HG03571 (cell line): ENCODE data around the gene RAB26.
"Not testable (repeated sequence)": the region's sequence is repeated elsewhere in the genome, so short reads cannot be mapped to it uniquely, and the experiment has no call there.

Experiments
- ATAC-seq: cut with Tn5 transposase; IDR thresholded peaks from one replicate; pipeline ENCODE4 v1.9.1; 2021; ENCODE audit not compliant: unreplicated experiment

The RAB26 gene

DNA sequence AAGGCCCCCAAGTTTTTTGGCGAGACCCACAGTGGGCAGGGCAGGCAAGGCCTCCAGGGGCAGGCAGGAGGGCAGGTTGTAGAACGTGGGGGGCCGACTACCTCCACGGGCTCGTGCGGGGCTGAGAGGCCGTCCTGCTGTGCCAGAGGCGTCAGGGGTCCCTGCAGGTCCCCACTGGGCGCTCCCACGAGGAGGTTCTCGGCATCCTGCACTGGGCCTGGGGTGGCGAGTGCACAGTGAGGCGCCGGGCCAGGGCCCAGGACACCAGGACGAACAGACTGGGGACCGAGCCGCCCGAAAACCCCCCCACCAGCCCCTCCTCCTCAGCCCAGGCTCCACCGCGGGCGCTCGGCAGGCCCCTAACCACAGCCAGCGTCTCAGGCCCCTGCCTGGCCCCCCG lies 32.0 kb upstream of the RAB26 start:
- not testable (repeated sequence) for ATAC-seq

DNA sequence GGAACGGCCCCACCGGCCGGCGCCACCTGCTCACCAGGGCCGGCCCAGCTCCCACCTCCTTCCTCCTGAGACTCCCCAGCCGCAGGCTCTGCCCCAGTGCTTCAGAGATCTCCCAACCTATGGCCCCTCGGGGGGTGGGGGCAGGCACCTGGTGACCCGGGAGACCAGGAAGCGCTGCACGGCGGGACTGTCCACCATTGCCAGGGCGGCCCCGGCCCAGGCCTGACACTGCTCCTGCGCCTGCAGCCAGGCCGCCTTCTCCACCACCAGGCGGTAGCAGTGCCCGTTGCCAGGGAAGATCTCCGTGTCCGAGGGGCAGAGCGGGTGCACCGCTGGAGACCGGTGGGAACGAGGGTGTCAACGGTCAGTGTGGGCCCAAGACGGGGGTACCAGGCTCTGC lies 31.1 kb upstream of the RAB26 start:
- not testable (repeated sequence) for ATAC-seq

DNA sequence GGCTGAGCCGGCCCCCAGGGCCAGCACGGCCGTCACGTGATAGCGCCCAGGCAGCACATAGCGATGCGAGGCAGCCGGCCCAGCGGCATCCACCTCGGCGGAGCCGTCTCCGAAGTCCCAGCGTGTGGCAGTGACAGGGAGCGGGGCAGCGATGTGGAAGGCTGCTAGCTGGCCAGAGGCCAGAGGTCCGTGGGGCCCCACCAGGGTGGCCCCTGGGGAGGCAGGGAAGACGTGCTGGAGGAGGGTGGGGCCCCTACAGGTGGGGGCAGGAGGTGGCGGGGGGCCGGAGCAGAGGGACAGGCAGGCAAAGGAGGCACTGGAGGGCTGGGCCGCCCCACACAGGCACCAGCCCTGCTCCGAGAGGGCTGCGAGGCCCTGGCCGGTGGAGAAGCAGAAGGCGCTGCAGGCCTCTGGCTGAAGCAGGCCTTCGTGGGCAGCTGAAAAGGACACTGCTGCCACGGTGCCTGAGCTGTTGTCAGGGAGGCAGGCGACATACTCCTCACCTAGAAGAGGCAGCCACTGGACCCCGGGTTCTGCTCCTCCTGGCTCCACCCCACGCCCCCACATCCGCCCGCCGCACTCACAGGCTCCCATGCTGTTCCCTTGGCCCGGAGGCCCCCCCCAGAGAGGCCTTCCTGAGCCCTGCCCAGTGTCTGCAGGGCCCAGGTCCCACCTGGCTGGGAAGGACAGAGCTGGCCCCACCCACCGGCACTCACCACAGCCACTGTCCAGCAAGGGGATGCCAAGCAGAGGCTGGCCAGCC lies 30.3 kb upstream of the RAB26 start:
- ATAC-seq: not testable (repeated sequence)

DNA sequence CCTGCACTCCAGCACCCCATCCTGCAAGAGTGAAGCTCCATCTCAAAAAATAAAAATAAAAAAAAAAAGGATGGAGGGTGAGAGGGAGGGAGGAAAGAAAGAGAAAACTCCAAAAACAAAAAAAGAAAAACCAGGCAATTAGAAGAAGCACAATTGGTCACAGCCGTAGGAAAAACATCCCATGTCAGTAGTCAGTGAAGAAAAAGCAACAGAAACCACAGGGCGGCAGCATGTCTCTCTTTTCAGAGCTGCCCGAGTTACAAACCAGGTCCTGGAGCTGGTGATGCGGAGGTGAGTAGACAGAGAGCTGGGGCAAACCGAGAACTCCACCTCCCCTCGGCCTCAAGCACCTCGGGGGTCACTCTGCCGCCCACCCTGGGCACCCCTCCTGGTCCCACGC lies 27.1 kb upstream of the RAB26 start:
- ATAC-seq: not testable (repeated sequence)

DNA sequence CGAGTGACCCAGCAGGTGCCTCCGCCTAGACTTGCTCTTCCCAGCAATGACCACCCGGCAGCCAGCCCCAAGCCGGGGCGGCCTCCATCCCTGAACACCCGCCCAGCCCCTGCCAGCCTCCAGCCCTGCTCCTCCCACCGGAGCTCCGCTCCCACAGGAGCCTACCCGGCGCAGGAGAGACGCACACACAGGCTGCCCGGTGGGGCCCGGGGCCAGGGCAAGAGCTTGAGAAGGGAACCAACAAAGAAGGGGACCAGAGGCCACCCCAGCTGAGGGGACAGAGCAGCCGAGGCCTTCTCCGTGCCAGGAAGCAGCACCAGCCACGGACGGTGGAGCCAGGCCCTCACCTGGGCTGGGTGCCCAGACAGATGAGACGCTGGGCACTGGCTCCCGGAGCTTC lies 26.6 kb upstream of the RAB26 start:
- ATAC-seq: no peak

DNA sequence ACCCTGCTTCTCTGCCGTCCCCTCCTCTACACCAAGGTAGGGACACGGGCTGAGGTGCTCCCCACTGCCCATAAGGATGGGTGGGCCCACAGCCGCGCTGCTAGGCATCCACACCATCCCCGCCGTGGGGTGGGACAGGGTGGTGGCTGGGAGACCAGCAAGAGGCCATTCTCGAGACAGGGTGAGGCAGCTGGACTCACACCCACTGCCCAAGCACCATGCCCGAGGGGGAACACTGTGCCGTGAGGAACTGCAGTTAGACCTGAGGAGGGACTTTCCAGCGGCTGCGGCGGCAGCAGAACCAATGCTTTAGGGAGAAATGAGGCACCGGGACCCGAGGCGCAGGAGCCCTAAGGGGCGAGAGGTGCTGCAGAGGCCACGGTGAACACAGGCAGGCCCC lies 26.0 kb upstream of the RAB26 start:
- ATAC-seq: no peak

DNA sequence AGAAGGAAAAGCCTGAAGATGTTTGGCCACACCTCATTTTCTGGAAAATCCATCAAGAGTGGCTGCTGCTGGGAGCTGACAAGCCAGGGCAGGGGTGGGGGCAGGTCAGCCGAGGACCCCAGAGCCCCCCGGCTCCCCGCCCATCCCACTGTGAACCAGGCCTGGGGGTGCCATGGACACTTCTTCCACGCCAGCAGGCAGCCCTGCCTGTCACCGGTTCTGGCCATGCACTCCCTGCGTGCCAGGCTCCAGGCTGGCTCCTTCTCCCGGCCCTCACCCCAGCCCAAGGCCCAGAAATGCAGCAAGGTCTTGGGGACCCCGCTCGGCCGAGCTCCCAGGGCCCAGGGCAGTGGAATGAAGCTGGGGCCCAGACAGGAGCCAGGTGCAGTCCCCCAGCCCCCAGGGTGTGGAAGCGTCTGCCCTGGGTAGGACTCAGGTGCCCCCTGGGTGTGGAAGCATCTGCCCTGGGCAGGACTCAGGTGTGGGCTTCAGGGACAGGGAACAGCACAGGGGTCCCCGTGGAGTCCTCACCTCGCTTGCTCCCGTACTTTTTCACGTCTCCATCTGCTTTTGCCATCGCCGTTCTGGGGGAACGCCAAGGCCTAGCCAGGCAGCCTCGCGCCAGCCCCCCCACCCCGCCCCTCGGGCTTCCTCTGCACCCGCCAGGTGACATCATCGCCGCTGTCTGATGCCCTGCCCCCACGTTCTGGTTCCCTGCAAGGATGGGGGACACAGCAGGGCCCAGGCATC lies 25.3 kb upstream of the RAB26 start:
- not testable (repeated sequence) for ATAC-seq

DNA sequence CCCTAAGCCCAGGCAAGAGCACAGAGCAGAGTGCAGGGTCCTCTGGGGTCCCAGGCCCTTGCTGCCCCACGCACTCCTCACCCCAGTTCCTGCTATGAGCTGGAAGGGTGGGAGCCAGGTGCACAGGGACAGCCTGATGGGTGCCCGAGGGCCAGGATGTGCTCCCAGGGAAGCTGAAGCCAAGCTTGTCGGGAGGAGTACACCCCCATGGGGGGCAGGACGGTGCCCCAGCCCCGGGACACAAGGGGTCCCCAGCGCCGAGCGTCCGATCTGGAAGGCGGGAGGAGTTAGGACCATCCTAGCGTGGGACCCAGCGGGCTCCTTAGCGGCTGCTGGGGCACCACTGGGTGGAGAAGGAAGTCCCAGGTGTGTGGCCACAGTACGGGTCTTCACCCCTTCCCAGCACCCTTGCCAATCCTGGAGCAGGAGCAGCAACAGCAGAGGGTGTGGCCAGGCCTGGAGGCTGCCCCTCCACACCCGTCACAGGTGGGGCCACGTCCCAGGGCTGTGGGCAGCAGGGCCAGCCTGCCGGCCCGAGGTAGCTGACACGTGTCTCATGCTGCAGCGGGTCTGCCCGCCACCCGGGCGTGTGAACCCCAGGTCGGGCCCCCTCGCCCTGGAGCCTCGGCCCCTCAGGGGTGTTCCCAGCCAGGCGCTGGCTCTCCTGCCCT lies 24.6 kb upstream of the RAB26 start:
- ATAC-seq: not testable (repeated sequence)

DNA sequence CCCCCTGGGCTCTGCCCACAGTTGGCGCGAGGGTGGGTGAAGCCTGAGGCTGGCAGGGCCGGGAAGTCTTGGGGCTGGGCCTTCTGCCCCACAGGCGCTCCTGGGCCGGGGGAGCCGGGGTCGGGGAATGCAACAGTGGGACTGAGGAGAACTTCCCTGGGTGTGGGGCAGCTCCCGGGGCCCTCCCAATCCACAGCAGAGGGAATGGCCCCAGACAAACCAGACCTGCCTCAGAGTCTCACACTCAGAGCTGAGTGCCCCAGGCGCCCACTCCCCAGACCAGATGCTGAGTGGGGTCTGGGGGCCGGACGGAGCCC lies 24.1 kb upstream of the RAB26 start:
- ATAC-seq: not testable (repeated sequence)

DNA sequence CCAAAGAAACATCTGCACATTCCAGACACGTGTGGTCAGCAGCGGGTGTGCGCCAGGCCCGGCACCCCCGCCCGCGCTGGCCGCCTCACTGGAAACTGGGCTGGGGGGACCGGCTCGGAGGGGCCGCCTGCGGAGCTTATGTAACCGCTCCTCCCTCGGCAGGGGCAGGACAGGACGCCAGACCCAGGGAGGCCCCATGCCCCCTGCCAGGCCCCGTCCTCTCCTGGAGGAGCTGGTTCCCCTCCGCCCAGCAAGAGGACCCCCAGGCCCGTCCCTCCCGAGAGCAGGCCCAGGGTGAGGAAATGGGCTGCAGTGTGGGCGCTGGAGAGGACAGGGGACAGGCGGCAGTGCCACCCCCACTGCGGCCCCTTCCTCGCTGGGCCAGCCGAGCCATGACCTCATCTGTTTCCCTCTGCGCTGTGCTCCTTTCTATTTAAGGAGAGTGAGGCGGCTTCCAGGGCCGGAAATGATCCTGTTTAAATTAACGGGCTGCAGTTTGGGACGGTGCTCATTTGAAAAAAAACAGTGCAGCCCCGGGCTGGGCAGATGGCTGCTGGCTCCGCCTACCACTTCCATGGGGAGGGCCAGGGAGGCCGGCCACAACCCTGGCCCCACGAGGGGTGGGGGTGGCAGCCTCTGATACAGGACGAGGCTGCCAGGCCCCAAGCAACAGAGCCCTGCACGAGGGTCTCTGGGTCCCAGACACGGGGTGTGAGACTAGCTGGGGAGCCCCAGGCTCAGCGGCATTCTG lies 23.6 kb upstream of the RAB26 start:
- ATAC-seq: not testable (repeated sequence)

DNA sequence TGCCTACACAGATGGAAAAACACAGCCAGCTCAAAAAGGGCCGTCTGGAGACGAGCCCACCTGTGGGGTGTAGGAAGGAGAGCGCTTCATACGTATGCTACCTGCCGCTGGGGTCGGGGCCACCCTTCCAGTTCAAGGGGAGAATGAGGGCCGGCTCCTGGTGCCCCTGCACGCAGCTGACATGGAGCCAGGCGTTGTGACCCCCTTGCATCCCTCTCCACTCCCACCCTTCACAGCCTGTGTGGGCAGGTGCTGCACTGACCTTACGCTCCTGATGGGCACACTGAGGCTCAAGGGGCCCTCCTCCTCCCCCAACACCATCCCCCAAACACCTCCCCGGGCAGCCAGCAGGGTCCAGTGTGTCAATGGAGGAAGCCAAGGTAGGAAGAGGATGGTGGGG lies 22.8 kb upstream of the RAB26 start:
- not testable (repeated sequence) for ATAC-seq

DNA sequence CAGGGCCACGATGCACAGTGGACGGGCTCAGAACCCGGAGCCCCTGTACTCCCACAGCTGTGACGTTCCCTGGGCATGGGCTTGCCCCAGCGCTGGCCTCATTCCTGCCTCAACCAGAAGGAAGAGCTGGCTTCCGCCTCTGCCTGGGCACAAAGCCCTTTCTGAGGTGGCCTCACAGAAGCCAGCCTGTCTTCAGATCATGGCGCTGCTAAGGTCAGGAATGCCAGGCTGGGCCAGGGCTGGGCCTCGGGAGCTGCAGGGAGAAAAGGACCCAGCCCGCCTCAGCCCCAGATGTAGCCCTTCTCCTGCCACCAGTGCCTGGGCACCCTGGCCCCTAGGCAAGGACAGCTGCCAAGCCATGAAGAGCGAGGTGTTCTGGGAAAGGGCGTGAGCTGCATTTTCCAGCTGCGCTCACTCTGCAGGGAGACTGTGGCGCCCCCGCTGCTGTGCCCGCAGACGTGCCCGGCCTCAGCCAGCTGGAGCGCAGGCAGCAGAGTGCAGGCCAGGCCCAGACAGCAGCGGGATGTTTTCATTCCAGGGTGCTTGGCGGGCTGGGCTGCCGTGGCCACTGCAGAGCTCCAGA lies 22.2 kb upstream of the RAB26 start:
- ATAC-seq: not testable (repeated sequence)

DNA sequence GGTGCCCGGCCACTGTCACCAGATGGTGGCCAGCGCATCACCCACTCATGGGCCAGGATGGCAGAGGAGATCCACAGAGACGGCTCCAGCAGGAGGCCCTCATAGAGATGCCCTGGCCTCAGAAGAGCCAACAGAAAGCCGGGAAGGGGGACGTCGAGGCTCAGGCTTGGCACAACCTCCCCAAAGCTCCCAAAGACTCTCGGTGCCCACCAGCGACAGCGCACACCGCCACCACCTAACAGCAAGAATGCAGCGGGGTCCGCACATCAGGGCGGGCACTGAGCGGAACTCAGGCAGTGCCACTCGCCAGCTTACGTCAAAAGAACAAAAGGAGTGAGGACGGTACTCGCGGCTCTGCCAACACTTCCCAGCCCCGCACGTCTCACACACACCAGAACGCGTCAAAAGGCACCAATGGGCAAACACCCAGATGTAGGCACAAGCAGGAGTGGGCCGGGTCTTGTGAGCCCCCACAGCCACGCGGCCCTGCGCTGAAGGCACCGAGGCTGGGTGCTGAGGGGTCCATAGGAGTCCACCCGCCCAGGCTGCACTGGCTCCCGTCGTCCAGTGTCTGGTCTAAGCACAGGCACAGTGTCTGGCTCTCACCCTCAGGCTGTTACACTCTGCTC lies 21.4 kb upstream of the RAB26 start:
- ATAC-seq: not testable (repeated sequence)

DNA sequence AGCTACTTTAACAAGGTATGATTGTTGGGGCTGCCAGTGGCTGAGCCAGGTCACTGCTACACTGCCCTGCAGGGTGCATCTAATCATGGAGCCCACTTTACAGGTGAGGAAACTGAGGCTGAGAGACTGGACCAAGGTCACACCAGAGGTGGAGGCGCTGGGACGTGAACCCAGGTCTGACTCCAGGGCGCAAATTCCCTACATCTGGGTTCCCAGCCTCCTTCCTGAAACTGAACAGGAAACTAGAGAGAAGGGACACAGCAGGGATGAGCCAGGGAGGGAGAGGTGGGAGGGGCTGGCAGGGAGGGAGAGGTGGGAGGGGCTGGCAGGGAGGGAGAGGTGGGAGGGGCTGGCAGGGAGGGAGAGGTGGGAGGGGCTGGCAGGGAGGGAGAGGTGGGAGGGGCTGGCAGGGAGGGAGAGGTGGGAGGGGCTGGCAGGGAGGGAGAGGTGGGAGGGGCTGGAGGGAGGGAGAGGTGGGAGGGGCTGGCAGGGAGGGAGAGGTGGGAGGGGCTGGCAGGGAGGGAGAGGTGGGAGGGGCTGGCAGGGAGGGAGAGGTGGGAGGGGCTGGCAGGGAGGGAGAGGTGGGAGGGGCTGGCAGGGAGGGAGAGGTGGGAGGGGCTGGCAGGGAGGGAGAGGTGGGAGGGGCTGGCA lies 20.7 kb upstream of the RAB26 start:
- not testable (repeated sequence) for ATAC-seq

DNA sequence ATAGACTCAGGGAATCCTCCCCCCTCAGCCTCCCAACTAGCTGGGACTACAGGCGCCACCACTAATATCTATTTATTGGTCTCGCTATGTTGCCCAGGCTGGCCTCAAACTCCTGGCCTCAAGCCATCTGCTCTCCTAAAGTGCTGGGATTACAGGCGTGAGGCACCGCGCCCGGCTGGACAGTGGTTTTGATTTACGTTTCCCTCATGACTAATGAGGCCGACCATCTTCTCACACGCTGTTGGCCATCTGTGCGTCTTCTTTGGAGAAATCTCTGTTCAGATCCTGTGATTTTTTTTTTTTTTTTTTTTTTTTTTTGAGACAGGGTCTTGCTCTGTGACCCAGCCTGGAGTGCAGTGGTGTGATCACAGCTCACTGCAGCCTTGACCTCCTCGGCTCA lies 19.2 kb upstream of the RAB26 start:
- ATAC-seq: not testable (repeated sequence)

DNA sequence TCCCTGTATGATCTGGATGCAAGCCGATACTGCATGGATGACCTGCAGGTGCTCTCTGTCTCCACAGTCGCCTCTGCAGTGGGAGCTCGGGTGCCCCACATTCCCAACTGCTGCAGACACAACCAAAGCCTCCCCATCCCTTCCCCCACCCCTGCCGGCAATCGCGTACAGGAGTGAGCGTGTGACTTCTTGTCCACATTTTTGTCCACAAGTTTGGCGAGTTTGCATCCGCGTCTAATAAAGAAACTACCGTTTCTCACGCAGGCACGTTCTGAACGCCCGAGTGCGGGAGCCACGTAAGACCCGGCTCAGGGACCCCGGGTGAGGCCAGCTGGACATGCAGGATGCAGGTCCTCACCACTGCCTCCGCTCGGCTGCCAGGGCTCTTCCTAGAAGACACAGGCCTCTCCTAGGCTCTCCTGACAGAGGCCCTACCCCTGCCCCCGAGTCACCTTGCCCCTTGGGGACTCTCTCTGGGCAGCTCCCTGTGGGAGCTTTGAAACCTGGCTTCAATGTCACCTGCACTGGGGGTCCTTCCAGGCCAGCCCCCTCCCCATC lies 18.5 kb upstream of the RAB26 start:
- ATAC-seq: not testable (repeated sequence)

DNA sequence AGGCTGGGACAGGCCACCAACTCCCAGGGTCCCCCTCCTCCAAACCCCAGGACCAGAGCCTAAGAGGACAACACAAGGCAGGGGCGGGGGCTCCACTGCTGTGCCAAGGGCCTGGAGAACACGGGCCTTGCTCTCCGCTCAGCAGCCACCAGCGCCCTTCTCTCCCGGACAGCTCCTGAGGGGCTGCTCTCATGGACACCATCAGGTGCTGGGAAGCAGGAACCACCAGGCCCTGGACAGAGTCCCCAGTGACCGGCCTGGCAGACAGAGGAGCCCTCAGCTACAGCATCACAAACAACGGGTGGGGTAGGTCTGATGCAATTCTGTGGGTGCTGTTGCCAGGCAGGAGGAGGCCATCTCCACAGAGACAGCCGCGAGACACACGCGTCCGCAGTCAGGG lies 14.6 kb upstream of the RAB26 start:
- ATAC-seq: not testable (repeated sequence)

DNA sequence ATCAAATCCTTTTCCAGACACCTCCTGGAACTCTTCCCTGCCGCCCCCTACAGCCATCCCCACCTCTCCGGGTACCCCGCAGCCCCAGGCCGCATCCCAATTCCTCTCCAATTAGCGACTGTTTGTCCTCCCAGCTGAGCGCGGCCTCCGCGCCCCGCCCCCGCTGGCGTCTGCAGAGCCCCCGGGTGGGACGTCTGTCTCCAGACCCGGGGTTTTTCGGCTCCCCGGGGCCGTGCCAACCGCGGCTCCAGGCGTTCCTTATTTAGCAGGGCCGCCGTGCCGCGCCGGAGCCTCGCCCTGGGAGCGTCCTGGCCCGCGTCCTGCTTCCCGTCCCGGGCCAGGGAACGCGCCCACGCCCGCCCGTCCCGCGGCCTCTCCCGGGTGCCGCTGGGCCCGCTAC lies 13.4 kb upstream of the RAB26 start:
- not testable (repeated sequence) for ATAC-seq

DNA sequence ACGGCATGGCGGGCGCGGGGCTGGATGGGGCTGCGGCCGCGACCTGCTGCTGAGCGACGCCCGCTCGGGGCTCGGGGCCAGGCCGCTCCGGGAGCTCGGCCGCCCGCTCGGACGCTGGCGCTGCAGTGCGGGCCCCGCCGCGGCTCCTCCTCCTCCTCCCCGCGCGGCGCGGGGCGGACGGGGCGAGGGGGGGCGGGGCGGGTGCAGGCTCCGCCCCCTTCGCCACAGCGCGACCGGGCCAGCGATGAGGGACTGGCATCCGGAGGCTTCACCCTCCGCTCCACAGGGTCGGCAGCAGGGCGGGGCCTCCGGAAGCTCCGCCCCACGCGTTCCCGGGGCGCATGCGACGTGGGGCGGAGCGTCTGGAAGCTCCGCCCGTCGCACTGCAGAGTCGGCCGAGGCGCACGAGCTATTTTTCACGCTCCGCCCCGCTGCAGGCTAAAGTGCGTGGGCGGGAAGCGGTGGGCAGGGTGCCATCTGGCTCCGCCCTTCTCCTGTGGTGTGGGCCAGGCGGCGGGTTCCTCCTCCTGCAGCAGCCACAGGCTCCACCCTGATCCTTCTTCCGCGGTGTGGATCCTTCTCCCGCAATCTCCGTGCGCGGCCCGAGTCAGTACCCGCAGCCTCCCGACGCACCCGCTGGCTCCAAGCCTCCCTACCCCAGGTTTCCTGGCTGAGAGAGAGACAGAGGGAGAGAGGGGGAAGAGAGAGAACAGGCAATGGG lies 12.5 kb upstream of the RAB26 start, which contains the start of gene PKD1:
Gene PKD1, minus strand, starts transcription at position 129 of the 721 bp plus-strand sequence. CDS start 209 bp downstream, outside the sequence.
- ATAC-seq: not testable (repeated sequence)
